ENCODE data around the gene FAM13C.
A peak's percentile ranks its signal among the peaks of the same experiment; 100 is the strongest.
"Not testable (repeated sequence)": the region's sequence is repeated elsewhere in the genome, so short reads cannot be mapped to it uniquely, and the experiment has no call there.

FAM13C gene

GRCh38 chr10:59362144-59362958 lies at the start of gene FAM13C:
Gene FAM13C, minus strand, starts transcription at chr10:59362549. Its CDS starts 89 bp downstream, at chr10:59362460.
- peak; percentile 77 for DNase-seq

DNA sequence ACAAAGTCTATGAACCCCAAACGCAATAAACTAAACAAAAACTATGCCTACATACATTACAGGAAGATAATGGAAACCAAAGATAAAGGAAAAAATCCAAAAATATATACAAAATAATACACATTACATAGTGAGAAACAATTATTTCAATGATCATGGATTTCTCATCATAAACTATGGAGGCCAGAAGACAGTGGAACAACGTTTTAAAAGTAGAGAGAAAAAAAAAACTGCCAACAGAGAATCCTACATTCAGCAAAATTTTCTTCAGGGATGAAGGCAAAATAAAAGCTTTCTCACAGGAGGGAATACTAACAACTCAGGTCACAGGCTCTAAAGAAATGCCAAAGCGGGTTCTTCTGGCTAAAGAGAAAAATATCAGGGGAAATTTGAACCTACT lies 42.9 kb upstream of the FAM13C start:
- DNase-seq = no peak

- no peak for DNase-seq
These were observed 37.9 kb upstream of the FAM13C start for GRCh38 chr10:59400214-59400613.

DNA sequence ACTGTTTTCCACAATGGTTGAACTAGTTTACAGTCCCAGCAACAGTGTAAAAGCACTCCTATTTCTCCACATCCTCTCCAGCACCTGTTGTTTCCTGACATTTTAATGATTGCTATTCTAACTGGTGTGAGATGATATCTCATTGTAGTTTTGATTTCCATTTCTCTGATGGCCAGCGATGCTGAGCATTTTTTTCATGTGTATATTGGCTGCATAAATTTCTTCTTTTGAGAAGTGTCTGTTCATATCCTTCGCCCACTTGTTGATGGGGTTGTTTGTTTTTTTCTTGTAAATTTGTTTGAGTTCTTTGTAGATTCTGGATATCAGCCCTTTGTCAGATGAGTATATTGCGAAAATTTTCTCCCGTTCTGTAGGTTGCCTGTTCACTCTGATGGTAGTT lies 37.0 kb upstream of the FAM13C start:
- not testable (repeated sequence) for DNase-seq

DNA sequence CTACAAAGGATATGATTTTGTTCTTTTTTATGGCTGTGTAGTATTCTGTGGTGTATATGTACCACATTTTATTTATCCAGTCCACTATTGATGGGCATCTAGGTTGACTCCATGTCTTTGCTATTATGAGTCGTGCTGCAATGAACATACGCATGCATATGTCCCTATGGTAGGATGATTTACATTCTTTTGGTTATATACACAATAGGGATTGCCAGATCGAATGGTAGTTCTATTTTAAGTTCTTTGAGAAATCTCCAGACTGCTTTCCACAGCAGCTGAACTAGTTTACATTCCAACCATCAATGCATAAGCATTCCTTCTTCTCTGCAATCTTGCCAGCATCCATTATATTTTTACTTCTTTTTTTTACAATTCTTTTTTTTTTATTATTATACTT lies 35.6 kb upstream of the FAM13C start:
- no peak for DNase-seq

GRCh38 chr10:59395984-59396383 lies 33.6 kb upstream of the FAM13C start:
- DNase-seq = no peak

GRCh38 chr10:59393349-59393748 lies 31.0 kb upstream of the FAM13C start:
- no peak for DNase-seq

DNA sequence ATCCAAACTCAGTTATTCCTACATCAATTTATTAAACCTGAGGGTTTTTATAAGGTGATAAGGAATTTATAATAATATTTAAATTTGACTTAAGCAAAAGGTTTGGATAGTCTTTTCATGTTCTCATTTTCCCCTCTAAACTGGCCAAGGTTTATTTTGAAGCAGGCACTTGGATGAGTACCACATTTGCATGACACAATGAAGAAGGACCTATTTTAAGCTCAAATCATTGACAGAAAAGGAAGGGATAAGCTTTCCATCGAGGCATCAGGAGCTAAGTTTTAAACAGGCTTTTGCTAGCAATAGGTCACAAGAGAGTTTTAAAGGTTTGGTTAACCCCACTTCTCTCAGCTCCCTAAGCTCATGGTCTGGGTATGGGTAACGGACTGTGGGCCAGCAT lies 28.7 kb upstream of the FAM13C start:
- no peak for DNase-seq

DNA sequence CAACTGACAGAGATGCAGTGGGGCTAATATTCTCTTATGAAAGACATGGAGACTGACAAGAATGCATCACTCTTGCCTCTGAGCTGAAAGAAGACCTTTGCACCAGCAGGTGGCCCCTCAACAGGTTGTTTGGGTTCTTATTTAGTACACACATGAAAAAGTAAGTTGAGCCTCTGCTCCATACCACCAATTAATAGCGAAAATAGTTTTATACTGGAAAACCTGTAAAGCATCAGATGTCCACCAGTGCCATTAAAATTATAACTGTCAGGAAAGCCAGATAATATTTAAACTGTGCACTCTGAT lies 26.3 kb upstream of the FAM13C start:
- peak; percentile 32 for DNase-seq

DNA sequence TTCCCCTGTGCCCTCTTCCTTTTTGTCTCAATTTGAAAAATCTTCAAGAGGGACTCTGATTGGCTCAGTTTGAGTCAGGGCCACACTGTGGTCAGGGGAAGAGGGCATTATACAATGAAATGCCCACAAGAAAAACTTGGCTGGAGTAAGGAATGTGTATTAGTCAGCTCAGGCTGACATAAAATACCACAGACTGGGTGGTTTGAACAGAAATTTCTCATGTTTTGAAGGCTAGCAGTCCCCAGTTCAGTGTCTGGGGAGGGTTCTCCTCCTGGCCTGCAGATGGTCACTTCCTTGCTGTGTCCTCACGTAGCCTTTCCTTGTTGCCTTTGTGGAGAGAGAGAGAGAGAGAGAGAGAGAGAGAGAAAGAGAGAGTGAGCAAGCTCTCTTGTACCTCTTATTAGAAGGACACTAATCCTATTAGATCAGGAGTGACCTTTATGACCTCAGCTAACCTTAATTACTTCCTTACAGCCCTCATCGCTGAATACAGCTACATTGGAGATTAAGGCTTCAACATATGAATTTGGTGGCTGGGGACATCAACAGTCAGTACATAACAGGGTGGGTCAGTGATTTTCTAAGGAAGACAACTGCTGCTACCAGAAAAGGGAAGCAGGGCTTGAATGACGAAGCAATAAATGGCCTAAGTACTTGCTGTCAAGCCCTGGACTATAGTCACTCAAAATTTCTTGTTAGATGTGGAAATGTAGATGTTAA lies 25.8 kb upstream of the FAM13C start:
- DNase-seq = peak; percentile 71

- no peak for DNase-seq
These were observed 22.4 kb upstream of the FAM13C start for GRCh38 chr10:59384761-59385160.

DNA sequence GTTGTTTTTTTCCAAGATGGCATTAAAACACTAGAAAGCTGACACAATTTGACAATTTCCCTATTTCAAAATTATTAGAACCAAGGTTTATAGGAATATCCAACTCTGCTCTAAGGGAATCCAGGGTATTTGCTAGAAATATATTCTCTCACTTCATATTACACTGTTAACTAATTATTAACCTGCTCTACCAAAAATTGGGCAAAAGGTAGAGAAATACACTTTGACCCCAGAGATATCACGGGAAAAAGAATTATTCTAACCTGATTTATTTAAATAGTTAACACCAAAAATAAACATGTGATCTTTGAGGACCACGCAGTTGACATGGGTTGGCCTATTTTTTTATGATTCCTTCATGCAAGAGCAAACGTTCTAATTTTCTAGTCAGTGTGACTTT lies 21.6 kb upstream of the FAM13C start:
- no peak for DNase-seq

DNA sequence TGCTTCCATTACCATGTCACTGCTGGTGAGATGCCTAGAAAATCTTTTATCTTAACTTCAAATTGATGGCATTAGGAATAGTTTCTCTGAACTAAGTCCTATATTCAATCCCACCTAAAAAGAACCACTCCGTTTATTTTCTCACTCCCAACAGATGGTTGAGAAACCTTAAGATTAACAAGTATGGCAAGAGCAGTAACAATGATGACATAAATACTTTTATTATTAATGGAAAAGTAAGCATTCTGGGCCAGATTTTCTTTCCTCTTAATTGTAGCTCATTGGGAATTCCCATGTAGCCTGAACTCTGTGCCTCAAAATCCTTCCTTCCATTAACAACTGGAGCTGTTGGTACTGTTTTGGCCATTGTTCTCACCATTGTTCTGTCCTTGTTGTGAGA lies 21.1 kb upstream of the FAM13C start:
- DNase-seq = no peak

DNA sequence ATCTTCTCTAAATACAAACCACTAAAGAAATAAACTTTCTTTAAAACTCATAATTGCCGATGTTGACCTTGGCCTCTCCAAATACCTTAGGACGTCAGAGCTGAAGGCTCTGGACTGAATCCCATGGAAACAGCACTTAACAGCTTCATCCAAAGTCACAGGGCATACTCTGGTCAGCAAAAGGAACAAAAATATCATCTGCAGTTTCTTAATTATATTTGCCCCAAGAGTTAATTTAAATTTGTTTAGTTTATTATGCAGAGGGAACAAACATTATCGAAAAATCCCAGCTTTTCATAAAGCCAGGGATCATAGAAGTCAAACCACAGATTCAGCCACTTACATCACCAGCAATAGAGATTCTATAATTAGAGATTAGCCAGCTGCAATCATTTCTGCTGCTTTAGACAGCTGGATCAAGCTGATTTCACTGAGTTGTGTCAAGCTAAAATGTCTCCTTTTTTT lies 20.5 kb upstream of the FAM13C start:
- DNase-seq = no peak

- no peak for DNase-seq
These were observed 19.3 kb upstream of the FAM13C start for GRCh38 chr10:59381687-59382086.

DNA sequence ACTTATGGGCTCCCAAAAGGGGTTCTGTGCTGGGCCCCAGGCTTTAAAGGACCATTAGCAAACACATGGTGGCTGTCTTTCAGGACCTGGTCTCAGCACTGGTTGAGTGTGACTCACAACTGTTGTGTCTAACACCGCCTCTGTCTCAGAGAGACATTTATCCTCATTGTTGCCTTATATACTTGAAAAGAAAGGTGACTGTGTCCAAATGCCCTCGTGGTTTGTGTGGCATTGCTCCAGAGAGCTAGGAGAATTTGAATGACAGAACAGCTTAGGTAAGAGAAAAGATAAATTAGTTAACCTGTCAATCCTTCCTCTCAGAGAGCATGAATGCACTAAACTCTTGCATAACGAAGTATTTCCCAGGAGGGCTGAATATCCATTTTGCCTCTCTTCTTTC lies 14.5 kb upstream of the FAM13C start:
- DNase-seq = no peak

DNA sequence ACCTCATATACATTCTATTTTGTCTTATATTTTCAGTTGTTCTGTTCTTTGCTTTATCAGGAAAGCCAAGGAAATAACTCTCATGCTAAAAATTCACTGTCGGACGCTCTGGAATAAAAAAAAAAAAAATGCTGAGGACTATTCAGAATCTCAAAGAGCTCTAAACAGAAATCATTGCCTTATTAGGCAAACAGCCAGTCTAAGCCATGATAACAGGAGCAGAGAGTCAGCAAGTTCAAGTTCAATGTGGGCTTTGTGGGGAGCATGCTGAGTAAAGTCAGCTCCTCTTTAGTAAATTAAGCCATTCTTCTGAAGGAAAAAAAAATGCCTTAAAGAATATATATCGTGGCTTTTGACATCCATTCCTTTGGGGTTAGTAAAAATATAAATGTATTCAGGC lies 13.6 kb upstream of the FAM13C start:
- DNase-seq = no peak

- no peak for DNase-seq
These were observed 12.6 kb upstream of the FAM13C start for GRCh38 chr10:59374916-59375315.

GRCh38 chr10:59373071-59373470 lies 10.7 kb upstream of the FAM13C start:
- no peak for DNase-seq

DNA sequence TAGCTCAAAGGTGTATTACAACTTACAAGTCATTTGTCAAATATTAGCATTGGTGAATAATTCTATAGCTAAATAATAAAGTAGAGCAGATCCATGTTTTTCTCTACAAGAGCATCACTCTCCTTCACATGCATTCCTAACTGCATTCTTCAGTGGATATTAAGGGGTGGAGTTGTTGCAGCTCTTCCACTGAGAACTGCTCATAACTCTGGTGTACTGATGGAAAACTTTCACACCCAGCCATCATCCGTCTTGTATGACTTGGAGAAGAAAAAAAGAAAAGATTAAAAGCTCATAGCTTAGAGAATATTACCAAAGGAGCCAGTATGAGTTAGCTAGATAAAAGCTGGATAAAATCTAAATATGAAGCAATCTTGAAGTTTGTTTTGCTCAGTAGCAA lies 10.2 kb upstream of the FAM13C start:
- no peak for DNase-seq

DNA sequence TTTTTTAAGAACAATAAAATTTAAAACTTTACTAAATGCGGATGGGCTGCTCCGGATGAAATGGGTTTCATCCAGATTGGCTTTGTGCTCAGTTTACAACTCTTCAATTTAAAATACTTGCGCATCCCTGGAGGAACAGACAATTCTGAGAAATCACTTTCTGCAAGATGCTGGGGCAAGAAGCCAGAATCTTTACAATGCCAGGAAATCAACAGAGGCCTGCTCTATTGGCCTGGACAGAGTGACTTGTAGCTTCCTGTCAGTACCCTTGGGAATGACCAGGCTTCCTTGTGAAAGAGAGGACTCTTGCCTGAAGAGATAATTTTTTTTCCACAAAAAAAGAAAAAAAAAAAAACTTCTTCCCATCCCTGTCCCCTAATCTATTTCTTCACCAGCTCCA lies 3.9 kb upstream of the FAM13C start:
- DNase-seq = no peak

DNA sequence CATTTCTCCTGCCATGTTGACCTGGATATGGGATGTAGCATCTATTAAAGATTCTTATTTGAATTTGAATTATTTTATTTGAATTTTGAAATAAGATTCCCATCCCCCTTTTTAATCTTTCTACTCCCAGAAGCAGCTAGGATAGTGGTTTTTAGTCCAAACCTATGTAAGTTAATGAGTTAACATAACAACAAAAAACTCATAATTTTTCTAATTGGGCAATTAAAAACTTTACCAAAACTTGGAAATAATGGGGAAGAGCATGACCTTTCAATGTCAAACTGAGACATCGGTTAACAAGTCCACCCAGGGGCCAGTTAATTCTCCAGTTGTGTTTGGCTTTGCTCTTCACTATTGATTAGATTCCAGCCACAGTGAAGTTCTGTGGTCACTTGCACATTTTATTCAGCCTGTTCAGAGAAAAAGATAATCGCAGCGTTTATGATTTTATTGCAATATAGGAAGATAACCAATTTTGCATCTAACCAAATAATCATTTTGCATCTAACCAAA lies 1.2 kb upstream of the FAM13C start:
- no peak for DNase-seq

GRCh38 chr10:59362959-59363381 lies 621 bp upstream of the FAM13C start:
- peak; percentile 79 for DNase-seq

DNA sequence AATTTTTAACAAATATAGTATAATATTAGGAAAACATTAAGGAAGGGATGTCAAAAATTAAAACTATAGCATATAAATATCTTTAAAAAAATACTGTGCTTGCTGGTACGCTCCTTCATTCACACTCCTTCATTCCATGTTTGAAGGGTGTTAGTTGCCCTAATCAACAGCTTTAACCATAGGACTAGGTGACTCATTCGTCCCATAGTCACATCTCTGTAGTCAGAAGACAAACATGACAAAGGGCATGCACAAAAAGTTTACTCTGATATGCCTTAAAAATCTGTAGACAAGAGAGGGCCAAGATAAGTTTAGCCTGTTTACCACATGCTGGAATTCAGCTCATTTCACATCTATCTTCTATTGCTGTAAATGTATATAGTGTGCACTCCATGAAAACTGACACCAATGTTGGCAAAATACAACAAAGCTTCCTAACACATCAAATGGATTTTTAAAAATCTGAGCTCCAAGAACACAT lies 646 bp downstream of the FAM13C start:
- DNase-seq = no peak
